WERI-Rb-1 (cell line): ENCODE measurements around the gene PLCL1.

Experiments used
- DNase-seq: peaks from one replicate; pipeline ENCODE4 v3.0.0-alpha.2; 2020
- H3K27ac ChIP-seq: fragments of 250-450 bp; sonication (Bioruptor Pico); 2 replicates; pipeline ENCODE4 v1.5.1; 2020; ENCODE audit warnings: mild to moderate bottlenecking, moderate library complexity
- H3K27me3 ChIP-seq: fragments of 250-450 bp; sonication (Bioruptor Pico); 2 replicates; pipeline ENCODE4 v1.5.1; 2021; ENCODE audit warnings: mild to moderate bottlenecking, low read depth, moderate library complexity; ENCODE audit not compliant: insufficient read depth, severe bottlenecking
- H3K36me3 ChIP-seq: fragments of 250-450 bp; sonication (Bioruptor Pico); 2 replicates; pipeline ENCODE4 v1.5.1; 2020; ENCODE audit warnings: mild to moderate bottlenecking, moderate library complexity
- H3K4me3 ChIP-seq: 2 replicates; pipeline ENCODE4 v1.5.1; 2011; ENCODE audit warnings: low read depth, mild to moderate bottlenecking, control low read depth, low read length
- H3K9me3 ChIP-seq: fragments of 250-450 bp; sonication (Bioruptor Pico); 2 replicates; pipeline ENCODE4 v1.5.1; 2021; ENCODE audit warnings: mild to moderate bottlenecking, moderate library complexity; ENCODE audit not compliant: severe bottlenecking
- TF ChIP-seq, protein P1 (sequence below): IDR thresholded peaks from 2 replicates; pipeline ENCODE4 v1.5.1; 2011; ENCODE audit warnings: low read depth, mild to moderate bottlenecking, control low read depth, inconsistent platforms, low read length

The PLCL1 gene

DNA sequence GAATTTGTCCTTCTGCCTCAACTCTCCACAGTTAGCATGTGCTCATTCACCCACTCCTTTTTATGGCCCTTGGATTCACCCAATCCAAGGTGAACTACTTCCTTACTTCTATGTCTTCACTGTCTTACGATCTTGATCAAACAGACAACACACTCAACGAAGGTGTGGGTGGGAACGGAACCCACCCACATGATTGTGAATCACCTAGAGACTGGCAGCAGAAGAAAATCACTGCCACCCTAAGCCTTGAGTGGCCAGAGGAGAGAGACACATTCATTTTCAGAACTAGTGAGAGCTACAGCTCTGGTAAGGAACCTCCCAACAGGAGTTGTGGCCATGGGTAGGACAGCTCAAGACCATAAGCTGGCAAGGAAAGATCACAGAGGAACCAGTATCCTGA is 194.3 kb downstream of the PLCL1 start:
- Histone ChIP-seq H3K4me3 (no peak overlapping the region), H3K36me3 (no peaks in the 10 kb centered on the region), H3K9me3 (no peaks in the 10 kb centered on the region), H3K27me3 (no peaks in the 10 kb centered on the region), H3K27ac (no peak overlapping the region)
- TF ChIP-seq, protein P1, sequence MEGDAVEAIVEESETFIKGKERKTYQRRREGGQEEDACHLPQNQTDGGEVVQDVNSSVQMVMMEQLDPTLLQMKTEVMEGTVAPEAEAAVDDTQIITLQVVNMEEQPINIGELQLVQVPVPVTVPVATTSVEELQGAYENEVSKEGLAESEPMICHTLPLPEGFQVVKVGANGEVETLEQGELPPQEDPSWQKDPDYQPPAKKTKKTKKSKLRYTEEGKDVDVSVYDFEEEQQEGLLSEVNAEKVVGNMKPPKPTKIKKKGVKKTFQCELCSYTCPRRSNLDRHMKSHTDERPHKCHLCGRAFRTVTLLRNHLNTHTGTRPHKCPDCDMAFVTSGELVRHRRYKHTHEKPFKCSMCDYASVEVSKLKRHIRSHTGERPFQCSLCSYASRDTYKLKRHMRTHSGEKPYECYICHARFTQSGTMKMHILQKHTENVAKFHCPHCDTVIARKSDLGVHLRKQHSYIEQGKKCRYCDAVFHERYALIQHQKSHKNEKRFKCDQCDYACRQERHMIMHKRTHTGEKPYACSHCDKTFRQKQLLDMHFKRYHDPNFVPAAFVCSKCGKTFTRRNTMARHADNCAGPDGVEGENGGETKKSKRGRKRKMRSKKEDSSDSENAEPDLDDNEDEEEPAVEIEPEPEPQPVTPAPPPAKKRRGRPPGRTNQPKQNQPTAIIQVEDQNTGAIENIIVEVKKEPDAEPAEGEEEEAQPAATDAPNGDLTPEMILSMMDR = no peak
- no peak for DNase-seq

DNA sequence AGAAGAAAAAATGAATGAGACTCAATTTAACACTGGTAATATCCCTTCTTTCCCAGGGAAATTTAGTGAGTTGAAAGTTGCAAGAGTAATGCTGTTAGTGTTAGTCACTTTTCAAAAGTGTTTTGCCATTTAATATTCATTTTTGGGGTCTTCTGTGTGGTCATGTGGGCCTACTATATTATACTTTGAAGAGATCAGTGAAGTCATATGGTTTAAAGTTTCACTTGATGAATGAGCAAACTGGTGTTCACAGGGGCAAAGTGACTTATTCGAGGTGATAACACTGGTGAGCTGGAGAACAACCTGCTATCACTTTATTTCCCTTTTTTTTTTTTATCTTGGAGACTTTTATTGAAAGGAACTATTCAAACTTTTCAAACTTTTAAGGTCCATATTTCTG is 196.0 kb downstream of the PLCL1 start:
- H3K9me3 ChIP-seq = no peaks in the 10 kb centered on the region
- H3K27ac ChIP-seq = no peak overlapping the region
- H3K36me3 ChIP-seq = no peaks in the 10 kb centered on the region
- H3K4me3 ChIP-seq = no peak overlapping the region
- TF ChIP-seq, protein P1 = no peak
- DNase-seq = no peak
- H3K27me3 ChIP-seq = no peaks in the 10 kb centered on the region

DNA sequence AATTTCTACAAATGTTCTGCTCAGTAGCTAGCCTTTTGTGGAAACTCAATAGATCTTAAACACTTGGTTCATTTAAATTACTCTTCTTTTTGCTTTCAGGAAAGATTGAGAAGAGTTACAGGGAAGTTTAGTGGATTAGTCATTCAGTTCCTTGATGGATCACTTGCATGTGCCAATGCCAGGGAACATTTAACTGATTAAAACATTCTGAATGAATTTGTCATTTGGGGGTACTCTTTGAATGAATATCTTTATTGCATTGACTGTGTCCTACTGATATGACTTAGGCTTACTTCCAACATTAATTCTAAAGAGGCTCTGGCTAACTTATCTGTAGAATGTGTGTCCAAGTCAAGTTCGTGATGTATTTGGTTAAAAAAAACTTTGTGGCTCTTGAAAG is 199.8 kb downstream of the PLCL1 start:
- TF ChIP-seq, protein P1 = no peak
- H3K4me3 ChIP-seq = no peak overlapping the region
- no peak for DNase-seq
- no peaks in the 10 kb centered on the region for H3K27me3 ChIP-seq
- no peaks in the 10 kb centered on the region for H3K36me3 ChIP-seq
- H3K9me3 ChIP-seq = no peaks in the 10 kb centered on the region
- no peak overlapping the region for H3K27ac ChIP-seq

DNA sequence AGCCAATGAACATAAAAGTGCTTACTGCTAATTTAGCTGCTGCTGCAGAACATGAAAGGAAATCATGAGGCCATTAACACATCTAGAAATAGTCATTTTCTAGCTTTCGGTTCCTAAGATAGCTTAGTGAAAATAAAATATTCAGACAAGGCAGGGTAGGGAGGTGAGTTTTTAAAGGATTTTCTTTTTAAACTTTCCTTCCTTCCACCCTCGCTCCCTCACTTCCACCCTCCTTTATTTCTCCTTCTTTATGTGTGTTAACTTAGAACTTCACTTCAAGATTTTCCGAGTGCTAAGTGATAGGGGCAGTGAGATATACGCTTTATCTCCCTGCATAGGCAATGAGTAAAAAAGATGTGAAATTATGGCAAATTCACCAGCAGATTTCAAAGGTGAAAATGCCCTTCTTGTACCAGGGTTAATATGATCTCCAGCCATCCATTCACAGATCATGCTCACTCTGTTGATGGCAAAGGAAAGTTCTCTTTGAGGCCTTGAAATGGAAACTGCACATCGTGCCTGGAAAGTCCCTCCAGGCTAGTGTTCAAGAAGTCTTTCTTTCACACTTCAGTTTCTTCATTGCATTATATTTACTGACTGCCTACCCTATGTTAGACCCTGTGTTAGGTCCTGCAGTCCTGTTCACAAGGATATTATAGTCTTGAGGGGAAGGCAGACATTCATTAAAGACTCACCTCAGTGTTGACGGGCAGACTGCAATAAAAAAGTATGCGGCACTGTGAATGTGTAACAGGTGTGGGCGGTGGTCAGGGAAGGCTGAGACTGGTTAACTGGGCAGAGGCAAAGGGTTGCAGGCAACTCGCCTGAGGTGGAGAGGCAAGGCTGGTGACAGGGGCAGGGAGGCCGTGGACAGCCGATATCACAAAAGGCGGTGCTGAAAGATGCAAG is 200.8 kb downstream of the PLCL1 start:
- no peak for DNase-seq
- no peak overlapping the region for H3K27ac ChIP-seq
- H3K9me3 ChIP-seq = no peaks in the 10 kb centered on the region
- TF ChIP-seq, protein P1 = no peak
- no peaks in the 10 kb centered on the region for H3K36me3 ChIP-seq
- no peak overlapping the region for H3K4me3 ChIP-seq
- H3K27me3 ChIP-seq = no peaks in the 10 kb centered on the region

DNA sequence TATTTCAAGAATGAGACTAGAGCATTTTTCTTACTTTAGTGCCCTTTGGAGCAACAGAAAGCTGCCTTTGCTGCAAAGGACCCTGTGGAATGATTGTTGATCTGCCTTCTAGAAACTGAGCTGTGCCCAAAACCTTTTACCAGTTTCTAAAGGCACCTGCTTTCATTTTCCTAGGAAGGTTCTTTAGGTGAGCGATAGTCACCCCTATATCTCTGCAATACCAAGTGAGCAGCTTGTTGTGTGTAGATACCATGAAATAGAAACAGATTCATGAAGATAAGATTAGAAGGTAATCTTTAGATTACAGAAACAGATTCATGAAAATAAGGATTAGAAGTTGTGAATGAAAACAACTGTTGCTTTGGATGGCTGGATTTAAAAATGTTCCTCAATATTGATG is 202.3 kb downstream of the PLCL1 start:
- no peak for DNase-seq
- H3K27me3 ChIP-seq = no peaks in the 10 kb centered on the region
- TF ChIP-seq, protein P1 = no peak
- no peaks in the 10 kb centered on the region for H3K36me3 ChIP-seq
- H3K9me3 ChIP-seq = no peaks in the 10 kb centered on the region
- H3K4me3 ChIP-seq = no peak overlapping the region
- H3K27ac ChIP-seq = no peak overlapping the region

DNA sequence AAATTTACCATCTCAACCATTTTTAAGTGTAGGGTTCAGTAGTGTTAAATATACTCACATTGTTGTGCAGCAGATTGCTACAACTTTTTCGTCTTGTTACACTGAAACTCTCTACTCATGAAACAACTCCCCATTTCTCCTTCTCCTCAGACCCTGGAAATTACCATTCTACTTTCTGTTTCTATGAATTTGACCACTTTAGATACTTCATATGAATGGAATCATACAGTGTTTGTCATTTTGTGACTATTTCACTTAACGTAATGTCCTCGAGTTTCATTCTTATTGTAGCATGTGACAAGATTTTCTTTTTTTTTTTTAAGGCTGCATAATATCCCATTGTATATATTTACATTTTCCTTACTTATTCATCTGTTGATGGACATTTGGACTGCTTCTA is 203.8 kb downstream of the PLCL1 start:
- no peak for DNase-seq
- Histone ChIP-seq H3K9me3 (no peaks in the 10 kb centered on the region), H3K27ac (no peak overlapping the region), H3K27me3 (no peaks in the 10 kb centered on the region), H3K4me3 (no peak overlapping the region), H3K36me3 (no peaks in the 10 kb centered on the region)
- TF ChIP-seq, protein P1 = no peak
